ENCODE measurements around the gene NEUROG2.

DNA sequence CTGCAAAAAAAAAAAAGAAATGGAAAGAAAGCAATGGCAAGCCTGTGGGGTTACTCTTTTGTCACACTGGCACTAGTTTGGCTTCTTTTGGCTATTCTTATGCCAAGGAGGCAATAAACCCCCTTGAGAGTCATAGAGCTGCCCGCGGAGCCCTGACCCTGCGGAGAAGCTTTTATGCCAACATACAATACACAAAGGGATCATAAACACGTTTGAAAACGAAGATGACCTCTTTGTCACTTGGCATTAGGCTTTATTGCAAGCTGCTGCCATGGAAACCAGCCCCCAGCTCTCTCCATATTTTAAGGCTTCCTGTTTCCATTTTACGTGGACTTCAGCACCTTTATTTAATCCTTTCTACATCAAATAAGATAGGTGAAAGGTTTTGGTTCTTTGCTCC lies 7.6 kb downstream of the NEUROG2 start:
- TF ChIP-seq EZH2 (IDR thresholded peaks at IDR 0.05; ENCODE audit: borderline replicate concordance, low read depth, low read length) (no peak), AFF4 (CRISPR knock-in tag; IDR thresholded peaks at IDR 0.05) (no peak), FOXA1 (IDR thresholded peaks at IDR 0.05; ENCODE audit: borderline replicate concordance) (no peak), MYC (IDR thresholded peaks at IDR 0.05; ENCODE audit: low read depth, low read length) (no peak), MYC (CRISPR knock-in tag; IDR thresholded peaks at IDR 0.05; ENCODE audit: borderline replicate concordance, low read depth) (no peak)
- TF ChIP-seq, protein P1, sequence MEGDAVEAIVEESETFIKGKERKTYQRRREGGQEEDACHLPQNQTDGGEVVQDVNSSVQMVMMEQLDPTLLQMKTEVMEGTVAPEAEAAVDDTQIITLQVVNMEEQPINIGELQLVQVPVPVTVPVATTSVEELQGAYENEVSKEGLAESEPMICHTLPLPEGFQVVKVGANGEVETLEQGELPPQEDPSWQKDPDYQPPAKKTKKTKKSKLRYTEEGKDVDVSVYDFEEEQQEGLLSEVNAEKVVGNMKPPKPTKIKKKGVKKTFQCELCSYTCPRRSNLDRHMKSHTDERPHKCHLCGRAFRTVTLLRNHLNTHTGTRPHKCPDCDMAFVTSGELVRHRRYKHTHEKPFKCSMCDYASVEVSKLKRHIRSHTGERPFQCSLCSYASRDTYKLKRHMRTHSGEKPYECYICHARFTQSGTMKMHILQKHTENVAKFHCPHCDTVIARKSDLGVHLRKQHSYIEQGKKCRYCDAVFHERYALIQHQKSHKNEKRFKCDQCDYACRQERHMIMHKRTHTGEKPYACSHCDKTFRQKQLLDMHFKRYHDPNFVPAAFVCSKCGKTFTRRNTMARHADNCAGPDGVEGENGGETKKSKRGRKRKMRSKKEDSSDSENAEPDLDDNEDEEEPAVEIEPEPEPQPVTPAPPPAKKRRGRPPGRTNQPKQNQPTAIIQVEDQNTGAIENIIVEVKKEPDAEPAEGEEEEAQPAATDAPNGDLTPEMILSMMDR (IDR thresholded peaks at IDR 0.05 in 2 of 3, conservative IDR thresholded peaks at IDR 0.05 in 1 of 3; ENCODE audit: insufficient read depth in 2 of 3, low read depth in 1 of 3, low read length in 3 of 3), result no peak

All from K562 (cell line).